CD14-positive monocyte (primary cell): Measurements from ENCODE around the gene ARHGEF7. TPM values are rescaled to one million over a fixed set of nuclear protein-coding genes. Genes with fewer than 3 reads are reported as not detected.

ENCODE experiments used
- DNase-seq, 3 donors: peaks; one replicate each; pipeline ENCODE4 v3.0.0-alpha.2; 2011 to 2022
- H2AFZ ChIP-seq: 2 replicates; pipeline ENCODE4 v1.6.0; 2012; ENCODE audit warnings: mild to moderate bottlenecking, low read depth, low read length, inconsistent platforms; ENCODE audit not compliant: insufficient read depth, poor library complexity, severe bottlenecking
- H3K27ac ChIP-seq, 2 donors: 1 replicate in 1 of 2; 2 replicates in 1 of 2; pipeline ENCODE4 v1.5.1; 2012 to 2013; ENCODE audit warnings: low read length in 2 of 2, control low read depth in 1 of 2, inconsistent platforms in 1 of 2, low read depth in 1 of 2, mild to moderate bottlenecking in 1 of 2
- H3K27me3 ChIP-seq, 2 donors: one replicate each; pipeline versions ENCODE4 v1.6.0 to v1.6.1; 2011 to 2013; ENCODE audit warnings: low read length in 2 of 2; ENCODE audit not compliant: control insufficient read depth in 2 of 2, insufficient read depth in 2 of 2
- H3K36me3 ChIP-seq, 2 donors: replicated peaks in 1 of 2; 1 replicate in 1 of 2; 2 replicates in 1 of 2; pipeline versions ENCODE4 v1.5.1 to v1.6.1; 2012 to 2013; ENCODE audit warnings: low read length in 2 of 2, control low read depth in 1 of 2, inconsistent platforms in 1 of 2, mild to moderate bottlenecking in 1 of 2; ENCODE audit not compliant: insufficient read depth in 2 of 2, control insufficient read depth in 1 of 2
- H3K4me1 ChIP-seq, 2 donors: 1 replicate in 1 of 2; 2 replicates in 1 of 2; pipeline versions ENCODE4 v1.5.1 to v1.6.1; 2012 to 2013; ENCODE audit warnings: low read length in 2 of 2, control low read depth in 1 of 2, inconsistent platforms in 1 of 2, mild to moderate bottlenecking in 1 of 2, moderate library complexity in 1 of 2; ENCODE audit not compliant: insufficient read depth in 2 of 2, control insufficient read depth in 1 of 2
- H3K4me2 ChIP-seq: replicated peaks from 2 replicates; pipeline ENCODE3; 2012; ENCODE audit warnings: low read length, moderate library complexity, mild to moderate bottlenecking; ENCODE audit not compliant: poor library complexity, severe bottlenecking; ENCODE audit errors: extremely low read depth
- H3K4me3 ChIP-seq, 3 experiments: fragments of 200-600 bp in 1 of 3; sonication (generic) in 1 of 3; replicated peaks in 1 of 3; 1 replicate in 2 of 3; 2 replicates in 1 of 3; pipeline ENCODE4 v1.5.1; 2011 to 2013; ENCODE audit warnings: low read length in 3 of 3, mild to moderate bottlenecking in 3 of 3, control low read depth in 2 of 3, low read depth in 2 of 3, inconsistent platforms in 1 of 3, moderate library complexity in 1 of 3
- H3K79me2 ChIP-seq: 2 replicates; pipeline ENCODE4 v1.6.0; 2012; ENCODE audit warnings: mild to moderate bottlenecking, control low read depth, inconsistent platforms, low read length, moderate library complexity; ENCODE audit not compliant: insufficient read depth
- H3K9ac ChIP-seq: 2 replicates; pipeline ENCODE4 v1.6.0; 2017; ENCODE audit warnings: low read length, mild to moderate bottlenecking; ENCODE audit not compliant: insufficient read depth, poor library complexity, severe bottlenecking
- H3K9me3 ChIP-seq, 2 donors: replicated peaks in 1 of 2; 1 replicate in 1 of 2; 2 replicates in 1 of 2; pipeline versions ENCODE4 v1.5.1 to v1.6.1; 2012 to 2013; ENCODE audit warnings: low read length in 2 of 2, control low read depth in 1 of 2; ENCODE audit not compliant: control insufficient read depth in 1 of 2, insufficient read depth in 1 of 2
- H4K20me1 ChIP-seq: 2 replicates; pipeline ENCODE4 v1.6.0; 2012; ENCODE audit warnings: mild to moderate bottlenecking, low read length, control low read depth, moderate library complexity; ENCODE audit not compliant: insufficient read depth
- H3K27ac Mint-ChIP-seq, 7 donors: one replicate each; pipeline ENCODE4 v1.8.0; 2020; ENCODE audit warnings: mild to moderate bottlenecking in 7 of 7, mixed read lengths in 7 of 7, moderate library complexity in 6 of 7, inconsistent platforms in 2 of 7
- H3K27me3 Mint-ChIP-seq, 3 donors: one replicate each; pipeline ENCODE4 v1.8.0; 2021 to 2022; ENCODE audit warnings: low read depth in 3 of 3, mild to moderate bottlenecking in 3 of 3, mixed read lengths in 3 of 3, moderate library complexity in 3 of 3, inconsistent platforms in 1 of 3
- H3K36me3 Mint-ChIP-seq, 2 donors: one replicate each; pipeline ENCODE4 v1.8.0; 2020; ENCODE audit warnings: mixed read lengths in 2 of 2, inconsistent platforms in 1 of 2, mild to moderate bottlenecking in 1 of 2
- H3K4me1 Mint-ChIP-seq: one replicate; pipeline ENCODE4 v1.8.0; 2020; ENCODE audit warnings: mild to moderate bottlenecking, mixed read lengths
- H3K4me3 Mint-ChIP-seq, 2 donors: one replicate each; pipeline ENCODE4 v1.8.0; 2020; ENCODE audit warnings: mild to moderate bottlenecking in 2 of 2, mixed read lengths in 2 of 2, moderate library complexity in 1 of 2
- H3K9me3 Mint-ChIP-seq, 7 donors: one replicate each; pipeline ENCODE4 v1.8.0; 2020 to 2022; ENCODE audit warnings: mixed read lengths in 7 of 7, mild to moderate bottlenecking in 6 of 7, moderate library complexity in 6 of 7, inconsistent platforms in 2 of 7
- CTCF ChIP-seq: fragments of 200-600 bp; IDR thresholded peaks from one replicate; pipeline ENCODE4 v1.8.0; 2022; ENCODE audit warnings: antibody characterized with exemption, mild to moderate bottlenecking
- WGBS: methylation state at CpG from one replicate; pipeline ENCODE4 v1.1.5; 2013; ENCODE audit warnings: missing lambda C conversion rate; ENCODE audit not compliant: insufficient coverage; 5-methylcytosine and 5-hydroxymethylcytosine counted together
- intact Hi-C, 2 donors: fragments of 100-400 bp; cut with micrococcal nuclease; formaldehyde crosslinking; loops; one replicate each; pipeline versions ENCODE4 v1.15.0 to v1.15.1; 2023
- polyA plus RNA-seq, 3 donors: library from polyadenylated mRNA; depleted of rRNA in 1 of 3; unstranded in 2 of 3; stranded (reverse) in 1 of 3; fragments of 300-500 nt in 2 of 3; fragments of >200 nt in 1 of 3; fragmentation: Illumina TruSeq in 2 of 3; gene quantifications; 1 replicate in 2 of 3; 2 replicates in 1 of 3; pipeline ENCODE4 v1.2.3, GENCODE V29; 2012 to 2021

Gene ARHGEF7
- polyA plus RNA-seq, 3 donors = 4.6 to 29.0 (median 6.1) TPM

GRCh38 chr13:111304041-111304544, 189.0 kb downstream of the ARHGEF7 start:
- H3K4me3 Mint-ChIP-seq = no peak overlapping the region
- Histone ChIP-seq H3K79me2 (no peaks in the 10 kb centered on the region), H3K4me3 (no peak overlapping the region), H3K9ac (no peak overlapping the region), H3K9me3 (peaks cover 16 to 22% of the 10 kb centered on the region in 2 donors), H4K20me1 (no peaks in the 10 kb centered on the region), H2AFZ (no peak overlapping the region), H3K4me1 (no peaks in the 10 kb centered on the region), H3K36me3 (peaks cover 62 to 87% of the 10 kb centered on the region in 2 donors), H3K27me3 (no peaks in the 10 kb centered on the region), H3K4me2 (no peak overlapping the region), H3K27ac (no peak overlapping the region)
- intact Hi-C loops = no loop called here
- no peak for DNase-seq
- H3K36me3 Mint-ChIP-seq = peaks cover 70 to 78% of the 10 kb centered on the region in 2 donors
- WGBS = 94% methylated on average over 7 of the region's 15 CpGs
- peaks cover 0 to 1% (median 0%) of the 10 kb centered on the region in 3 donors for H3K27me3 Mint-ChIP-seq
- peaks cover 11 to 27% (median 14%) of the 10 kb centered on the region in 7 donors for H3K9me3 Mint-ChIP-seq
- H3K27ac Mint-ChIP-seq = peak overlapping the region in 1 of 7 donors; percentile 53
- no peak for TF ChIP-seq CTCF
- H3K4me1 Mint-ChIP-seq = no peaks in the 10 kb centered on the region

DNA sequence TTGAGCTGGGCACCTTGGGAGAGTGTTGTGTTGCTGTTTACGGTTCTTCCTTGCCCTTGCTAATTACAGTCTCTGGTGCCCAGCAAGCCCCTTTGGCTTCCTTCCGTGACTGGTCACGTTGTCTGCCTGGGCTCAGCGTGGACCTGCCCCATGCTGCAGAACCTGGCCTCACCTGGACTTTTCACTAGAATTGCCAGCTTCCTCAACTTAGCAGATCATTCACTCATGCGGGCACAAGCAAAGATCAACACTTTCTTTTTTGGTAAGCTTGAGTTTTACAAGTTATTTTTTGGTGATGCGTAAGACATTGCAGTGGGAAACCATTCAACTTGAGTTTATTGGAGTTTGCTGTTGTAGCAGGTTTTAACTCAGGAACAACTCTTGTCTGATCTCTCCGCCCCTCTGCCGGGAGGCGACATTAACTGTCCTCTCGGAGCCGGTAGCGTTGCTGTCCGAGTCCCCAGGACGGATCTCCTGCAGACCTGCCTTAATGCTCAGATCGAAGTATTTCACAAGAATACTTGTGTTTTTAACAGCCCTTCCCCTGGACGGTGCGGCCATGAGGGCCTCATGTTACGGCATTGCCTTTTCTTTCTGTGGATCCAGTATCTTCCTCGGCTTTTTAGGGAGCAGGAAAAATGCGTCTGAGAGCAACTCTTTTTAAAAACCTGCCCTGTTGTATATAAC, 189.6 kb downstream of the ARHGEF7 start:
- Mint-ChIP-seq H3K27ac (peak overlapping the region in 1 of 7 donors; percentile 23), H3K27me3 (peaks cover 0 to 1% (median 0%) of the 10 kb centered on the region in 3 donors), H3K4me1 (no peaks in the 10 kb centered on the region), H3K4me3 (no peak overlapping the region), H3K36me3 (peaks cover 68 to 73% of the 10 kb centered on the region in 2 donors), H3K9me3 (peaks cover 11 to 27% (median 17%) of the 10 kb centered on the region in 7 donors)
- Histone ChIP-seq H4K20me1 (no peaks in the 10 kb centered on the region), H3K4me2 (no peak overlapping the region), H3K4me3 (no peak overlapping the region), H3K79me2 (no peaks in the 10 kb centered on the region), H3K27me3 (no peaks in the 10 kb centered on the region), H3K4me1 (no peaks in the 10 kb centered on the region), H3K9me3 (peaks cover 22 to 27% of the 10 kb centered on the region in 2 donors), H3K36me3 (peaks cover 62 to 81% of the 10 kb centered on the region in 2 donors), H3K9ac (no peak overlapping the region), H3K27ac (no peak overlapping the region), H2AFZ (no peak overlapping the region)
- no peak for DNase-seq
- intact Hi-C loops = no loop called here
- no peak for TF ChIP-seq CTCF
- whole genome bisulfite sequencing = over 99% methylated on average over 17 of the region's 20 CpGs
